IPS DF 6.9 (cell line): Measurements from ENCODE around the gene CHD6.

Experiments
- DNase-seq: peaks from one replicate; pipeline ENCODE4 v3.0.0-alpha.2; 2013; ENCODE audit warnings: low read depth, low spot score
- H3K27ac ChIP-seq: one replicate; pipeline ENCODE4 v1.5.1; 2013; ENCODE audit warnings: low read length, control low read depth
- H3K27me3 ChIP-seq: 2 replicates; pipeline ENCODE4 v1.6.1; 2013; ENCODE audit warnings: mild to moderate bottlenecking, low read length; ENCODE audit not compliant: control insufficient read depth, insufficient read depth
- H3K36me3 ChIP-seq: 2 replicates; pipeline ENCODE4 v1.6.1; 2013; ENCODE audit warnings: low read length; ENCODE audit not compliant: control insufficient read depth, insufficient read depth
- H3K4me1 ChIP-seq: 2 replicates; pipeline ENCODE4 v1.6.1; 2013; ENCODE audit warnings: low read length; ENCODE audit not compliant: control insufficient read depth, insufficient read depth
- H3K4me3 ChIP-seq: 2 replicates; pipeline ENCODE4 v1.5.1; 2013; ENCODE audit warnings: mild to moderate bottlenecking, low read length
- H3K9me3 ChIP-seq: 2 replicates; pipeline ENCODE4 v1.6.1; 2013; ENCODE audit warnings: low read length, inconsistent platforms; ENCODE audit not compliant: control insufficient read depth, insufficient read depth
- WGBS: extraction: QIAGEN DNeasy Blood & Tissue Kit; methylation state at CpG from one replicate; pipeline ENCODE4 v1.1.7; 2013; ENCODE audit warnings: mixed read lengths, missing lambda C conversion rate; ENCODE audit not compliant: insufficient read length, insufficient coverage; 5-methylcytosine and 5-hydroxymethylcytosine counted together

The CHD6 gene

DNA sequence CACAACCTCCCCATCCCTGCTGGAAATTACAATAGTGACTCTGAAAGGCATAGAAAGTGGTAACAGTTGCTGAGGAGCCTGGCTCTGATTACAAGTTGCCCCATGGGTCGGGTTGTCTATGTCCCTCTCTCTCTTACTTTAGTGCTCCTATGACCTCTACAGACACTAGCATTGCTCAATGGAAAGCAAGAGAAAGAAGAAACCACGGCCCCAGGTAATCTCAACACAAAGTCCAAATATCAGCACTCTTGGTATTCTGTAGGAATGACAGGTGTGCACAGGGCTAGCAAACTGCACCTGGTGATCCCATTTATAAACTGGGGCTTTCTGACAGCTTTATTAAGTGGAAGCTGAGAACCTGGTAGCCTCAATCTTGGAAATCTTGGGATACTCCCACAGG, 171.2 kb downstream of the CHD6 start:
- DNase-seq = no peak
- Histone ChIP-seq H3K36me3 (peaks cover 25% of the 10 kb centered on the region; the same call in 1 of the 2 replicates), H3K4me1 (no peaks in the 10 kb centered on the region), H3K9me3 (no peaks in the 10 kb centered on the region), H3K27ac (no peak overlapping the region), H3K4me3 (no peak overlapping the region), H3K27me3 (no peaks in the 10 kb centered on the region)
- WGBS = no CpG with 5 or more reads among the region's 2 CpGs

DNA sequence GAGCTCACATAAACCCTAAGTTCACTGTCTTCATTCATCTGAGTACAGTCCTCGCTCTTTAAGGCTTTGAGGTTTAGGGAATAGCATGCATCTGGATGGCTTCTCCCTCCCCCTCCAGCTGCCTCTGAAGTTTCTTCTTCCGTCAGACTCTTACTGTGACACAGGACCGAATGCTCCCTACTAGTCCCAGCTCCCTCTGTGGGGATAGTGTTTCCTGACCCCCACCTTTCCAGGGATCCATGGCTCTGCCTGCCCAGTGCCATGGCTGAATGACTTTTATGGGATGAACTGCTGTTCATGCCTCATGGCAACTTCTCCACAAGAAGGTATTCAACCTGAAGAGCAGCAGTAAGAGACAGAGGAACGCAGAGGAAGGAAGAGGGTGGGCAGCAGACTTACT, 171.7 kb downstream of the CHD6 start:
- no peak for DNase-seq
- peaks cover 20% of the 10 kb centered on the region; the same call in 1 of the 2 replicates for H3K36me3 ChIP-seq

DNA sequence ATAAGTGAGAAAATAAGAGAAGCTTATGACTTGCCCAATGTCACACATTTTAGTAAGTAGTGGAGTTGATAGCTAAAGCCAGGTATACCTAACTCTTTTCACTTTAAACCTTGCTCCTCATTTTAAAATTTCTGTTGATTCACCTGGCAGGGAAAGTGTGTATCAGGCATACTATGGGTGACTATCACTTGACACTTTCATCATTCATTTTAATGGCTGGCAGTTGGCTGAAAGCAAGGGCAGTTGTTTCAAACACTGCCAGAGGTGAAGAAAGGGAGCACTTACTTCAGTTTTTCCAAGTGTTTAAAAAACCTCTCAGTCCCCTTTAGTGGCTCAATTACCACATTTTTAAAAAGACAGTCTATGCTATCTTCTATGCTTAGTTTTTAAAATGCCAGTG, 173.4 kb downstream of the CHD6 start:
- Histone ChIP-seq H3K36me3 (peaks cover 19% of the 10 kb centered on the region), H3K4me3 (no peak overlapping the region), H3K27me3 (no peaks in the 10 kb centered on the region), H3K9me3 (no peaks in the 10 kb centered on the region), H3K4me1 (no peaks in the 10 kb centered on the region), H3K27ac (no peak overlapping the region)
- DNase-seq = no peak

More for the DNA sequence above, 171.7 kb downstream of the CHD6 start:
- Histone ChIP-seq H3K9me3 (no peaks in the 10 kb centered on the region), H3K27me3 (no peaks in the 10 kb centered on the region), H3K4me1 (no peaks in the 10 kb centered on the region), H3K27ac (no peak overlapping the region), H3K4me3 (no peak overlapping the region)
- no CpG with 5 or more reads among the region's 4 CpGs for WGBS

DNA sequence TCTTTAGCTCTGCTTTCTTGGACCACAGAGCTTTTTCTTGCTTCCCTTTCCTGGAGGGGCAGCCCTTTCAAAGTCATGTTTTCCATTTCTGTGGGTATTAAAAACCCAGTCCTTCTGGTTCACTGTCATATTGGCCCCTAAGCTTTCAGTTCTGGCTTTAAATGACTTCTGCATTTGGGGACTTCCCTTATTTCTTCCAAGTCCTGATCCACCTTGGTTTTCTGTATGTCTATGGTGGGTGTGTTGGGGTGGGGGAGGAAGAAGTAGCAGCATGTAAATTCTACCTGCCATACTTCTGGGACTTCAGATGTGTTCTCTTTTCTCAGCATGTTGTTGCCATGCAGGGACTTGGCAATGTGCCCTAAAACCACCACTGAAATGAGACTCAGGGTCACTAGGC, 174.5 kb downstream of the CHD6 start:
- no peak for DNase-seq
- Histone ChIP-seq H3K4me3 (no peak overlapping the region), H3K9me3 (no peaks in the 10 kb centered on the region), H3K4me1 (no peaks in the 10 kb centered on the region), H3K27me3 (no peaks in the 10 kb centered on the region), H3K27ac (no peak overlapping the region), H3K36me3 (peaks cover 26% of the 10 kb centered on the region)

DNA sequence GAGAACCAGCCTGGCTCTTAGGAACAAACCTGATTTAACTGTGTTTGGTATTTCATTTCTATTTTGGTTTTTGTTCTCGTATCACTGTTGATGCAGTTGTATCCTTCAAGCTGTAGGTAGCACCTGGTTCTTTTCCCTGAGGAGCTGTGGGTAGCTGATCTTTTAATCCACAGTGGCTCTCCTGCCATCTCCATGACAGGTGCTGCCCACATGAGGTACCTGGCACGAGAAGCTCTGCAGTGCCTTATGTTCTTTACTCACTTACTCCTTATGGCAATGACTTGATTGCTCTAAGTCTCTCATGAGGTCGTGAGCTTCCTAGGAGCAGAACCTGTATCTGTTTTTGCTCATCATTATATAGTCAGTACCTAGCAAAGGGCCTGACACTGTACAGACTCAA, 177.3 kb downstream of the CHD6 start:
- H3K9me3 ChIP-seq = no peaks in the 10 kb centered on the region
- H3K4me1 ChIP-seq = no peaks in the 10 kb centered on the region
- H3K27me3 ChIP-seq = no peaks in the 10 kb centered on the region
- DNase-seq = no peak
- peaks cover 19% of the 10 kb centered on the region for H3K36me3 ChIP-seq
- no CpG with 5 or more reads among the region's 3 CpGs for WGBS
- no peak overlapping the region for H3K27ac ChIP-seq
- no peak overlapping the region for H3K4me3 ChIP-seq

DNA sequence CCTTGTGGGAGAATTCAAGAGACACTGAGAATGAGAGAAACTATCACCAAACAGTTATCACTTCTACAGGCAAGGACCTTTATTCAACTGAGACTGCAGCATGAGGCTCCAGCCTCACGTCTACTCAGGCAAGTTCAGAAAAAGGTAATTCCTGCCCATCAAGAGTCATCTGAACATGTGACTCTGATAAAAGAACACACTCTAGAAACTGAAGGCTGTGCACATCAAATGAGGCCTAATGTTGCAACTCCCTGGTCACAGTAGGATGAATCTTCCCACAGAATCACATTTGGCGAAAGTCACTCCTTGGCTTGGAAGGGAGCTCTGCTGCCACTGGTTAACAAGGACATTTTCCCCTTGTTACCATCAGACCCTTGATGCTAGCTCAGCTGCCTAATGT, 180.3 kb downstream of the CHD6 start:
- Histone ChIP-seq H3K4me3 (no peak overlapping the region), H3K27ac (no peak overlapping the region), H3K4me1 (no peaks in the 10 kb centered on the region), H3K36me3 (peaks cover 12% of the 10 kb centered on the region), H3K9me3 (no peaks in the 10 kb centered on the region), H3K27me3 (no peaks in the 10 kb centered on the region)
- no peak for DNase-seq
- no CpG with 5 or more reads among the region's 2 CpGs for WGBS

DNA sequence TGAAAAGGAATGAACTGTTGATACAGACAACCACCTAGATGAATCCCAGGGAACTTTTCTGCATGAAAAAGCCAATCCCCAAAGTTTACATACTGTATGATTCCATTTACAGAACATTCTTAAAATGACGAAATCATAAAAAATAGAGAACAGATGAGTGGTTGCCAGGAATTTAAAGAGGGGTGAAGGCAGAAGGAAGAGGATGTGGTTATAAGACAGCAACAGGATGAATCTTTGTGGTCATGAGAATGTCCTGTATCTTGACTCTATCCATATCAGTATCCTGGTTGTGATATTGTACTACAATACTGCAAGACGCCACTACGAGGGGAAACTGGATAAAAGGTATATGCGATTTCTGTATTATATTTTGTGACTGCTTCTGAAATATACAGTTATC, 181.5 kb downstream of the CHD6 start:
- Histone ChIP-seq H3K27me3 (no peaks in the 10 kb centered on the region), H3K36me3 (peaks cover 10% of the 10 kb centered on the region), H3K4me1 (no peaks in the 10 kb centered on the region), H3K4me3 (no peak overlapping the region), H3K9me3 (no peaks in the 10 kb centered on the region), H3K27ac (no peak overlapping the region)
- no peak for DNase-seq
- WGBS = no CpG with 5 or more reads among the region's 4 CpGs

DNA sequence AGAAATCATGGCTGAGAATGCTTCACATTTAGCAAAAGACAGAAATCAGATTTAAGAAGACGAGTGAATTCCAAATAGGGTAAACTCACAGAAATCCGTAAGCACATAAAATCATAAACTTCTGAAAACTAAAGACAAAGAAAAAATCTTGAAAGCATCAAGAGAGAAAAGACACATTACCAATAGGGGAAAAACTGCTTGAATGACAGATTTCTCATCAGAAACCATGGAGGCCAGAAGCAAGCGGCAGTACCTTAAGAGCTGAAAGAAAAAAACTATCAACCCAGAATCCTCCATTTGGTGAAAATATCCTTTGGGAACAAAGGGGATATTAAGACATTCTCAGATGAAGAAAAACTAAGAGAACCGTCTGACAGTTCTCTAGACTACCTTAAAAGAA, 185.0 kb downstream of the CHD6 start:
- peaks cover 6% of the 10 kb centered on the region; the same call in 1 of the 2 replicates for H3K36me3 ChIP-seq
- WGBS = no CpG with 5 or more reads among the region's 4 CpGs
- no peak for DNase-seq
- no peaks in the 10 kb centered on the region for H3K27me3 ChIP-seq
- no peak overlapping the region for H3K27ac ChIP-seq
- H3K9me3 ChIP-seq = no peaks in the 10 kb centered on the region
- H3K4me3 ChIP-seq = no peak overlapping the region
- H3K4me1 ChIP-seq = no peaks in the 10 kb centered on the region

DNA sequence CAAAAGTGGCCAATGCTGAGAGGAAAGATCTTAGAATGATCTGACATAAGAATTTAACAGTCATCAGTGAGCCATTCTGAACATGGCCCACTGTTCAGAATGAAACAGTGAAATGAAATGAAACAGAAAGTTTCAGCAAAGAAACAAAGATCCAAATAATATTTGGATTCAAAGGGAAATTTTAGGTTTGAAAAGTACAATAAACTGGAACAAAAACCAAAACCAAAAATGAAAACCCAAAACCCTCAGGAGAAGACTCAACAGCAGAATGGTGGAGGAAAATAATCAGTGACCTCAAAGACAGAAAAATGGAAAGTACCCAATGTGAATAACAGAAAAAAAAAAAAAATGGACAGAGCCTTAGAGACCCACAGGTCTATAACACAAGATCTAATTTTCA, 185.4 kb downstream of the CHD6 start:
- H3K27ac ChIP-seq = no peak overlapping the region

DNA sequence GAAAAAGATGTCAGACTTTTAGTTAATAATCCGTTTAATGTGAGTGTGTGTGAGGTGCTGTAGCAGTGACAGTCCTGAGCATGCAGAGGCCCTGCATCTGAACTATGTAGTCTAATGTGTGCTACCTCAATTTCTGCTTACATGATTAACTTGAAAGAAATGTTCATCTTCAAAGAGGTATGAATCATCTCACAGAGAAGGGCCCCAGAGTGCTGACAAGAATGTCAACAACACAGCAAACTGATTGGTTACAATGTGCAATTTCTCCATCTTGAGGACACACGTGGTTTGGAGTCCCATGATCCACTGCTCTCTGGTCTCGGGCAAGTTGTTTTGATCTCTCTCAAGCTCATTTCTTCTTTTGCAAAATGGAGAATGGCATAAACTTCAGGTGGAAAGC, 189.9 kb downstream of the CHD6 start:
- no CpG with 5 or more reads among the region's 3 CpGs for WGBS
- H3K27ac ChIP-seq = no peak overlapping the region
- peaks cover 13% of the 10 kb centered on the region; the same call in 1 of the 2 replicates for H3K36me3 ChIP-seq
- no peak for DNase-seq
- no peaks in the 10 kb centered on the region for H3K9me3 ChIP-seq
- H3K4me1 ChIP-seq = no peaks in the 10 kb centered on the region
- H3K27me3 ChIP-seq = no peaks in the 10 kb centered on the region
- no peak overlapping the region for H3K4me3 ChIP-seq

More for the DNA sequence above, 185.4 kb downstream of the CHD6 start:
- H3K4me1 ChIP-seq = no peaks in the 10 kb centered on the region
- peaks cover 9% of the 10 kb centered on the region; the same call in 1 of the 2 replicates for H3K36me3 ChIP-seq
- DNase-seq = no peak
- H3K27me3 ChIP-seq = no peaks in the 10 kb centered on the region
- H3K9me3 ChIP-seq = no peaks in the 10 kb centered on the region
- H3K4me3 ChIP-seq = no peak overlapping the region

DNA sequence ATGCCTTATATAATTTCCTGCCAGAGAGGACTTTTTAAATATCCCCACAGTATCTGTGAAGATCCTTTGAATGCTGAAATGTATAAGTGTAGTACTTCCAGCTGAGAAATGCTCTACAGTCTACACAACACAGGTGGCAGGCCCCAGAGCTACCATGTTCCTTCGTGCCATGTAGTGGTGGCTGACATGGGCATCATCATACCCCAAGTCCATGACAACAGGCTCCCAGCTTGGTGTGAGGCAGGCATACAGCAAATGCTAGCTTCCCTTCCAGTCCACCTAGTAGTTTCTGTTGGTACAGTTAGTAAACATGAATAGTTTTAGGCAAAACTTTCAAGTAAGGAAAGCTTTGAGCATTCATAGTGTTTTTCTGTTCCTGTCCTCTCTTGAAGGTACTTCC, 190.3 kb downstream of the CHD6 start:
- no peaks in the 10 kb centered on the region for H3K9me3 ChIP-seq
- H3K27me3 ChIP-seq = no peaks in the 10 kb centered on the region
- no peak overlapping the region for H3K4me3 ChIP-seq
- H3K4me1 ChIP-seq = no peaks in the 10 kb centered on the region
- no peak overlapping the region for H3K27ac ChIP-seq
- WGBS = no CpG with 5 or more reads among the region's 1 CpG
- DNase-seq = no peak
- peaks cover 14% of the 10 kb centered on the region; the same call in 1 of the 2 replicates for H3K36me3 ChIP-seq
